Measurements from ENCODE around the gene WIZ. TPM values are rescaled to one million over a fixed set of nuclear protein-coding genes. Genes with fewer than 3 reads are reported as not detected.
A peak's percentile ranks its signal among the peaks of the same experiment; 100 is the strongest.

WIZ gene
- total and polyA plus RNA-seq, 3 donors from 2014 or later, result 66.2 to 118 (median 109) TPM

DNA sequence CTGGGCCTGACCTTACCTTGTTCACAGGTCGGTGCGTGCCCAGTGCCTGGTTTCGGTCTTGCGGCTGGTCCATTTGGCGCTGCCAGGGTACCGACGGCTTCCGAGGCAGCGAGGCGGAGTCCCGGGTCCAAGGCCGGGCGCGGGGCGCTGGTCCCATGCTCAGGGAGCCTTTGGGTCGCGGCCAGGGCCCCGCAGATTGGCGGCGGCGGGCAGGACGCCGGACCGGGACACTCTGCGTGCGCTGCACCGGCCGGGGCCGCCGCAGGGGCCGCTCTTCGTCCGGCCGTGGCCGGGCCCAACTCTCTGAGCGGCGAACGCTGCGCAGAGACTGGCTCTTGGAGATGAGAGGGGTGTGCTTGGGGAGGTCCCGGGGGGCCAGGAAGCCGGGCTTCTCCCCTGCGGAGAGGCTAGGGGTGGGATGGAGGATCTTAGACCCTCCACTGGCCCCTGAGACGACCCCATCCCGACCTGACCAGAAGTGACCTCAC, 3.4 kb upstream of the WIZ start:
- Histone ChIP-seq H3K4me1 (peaks cover 15% of the 10 kb centered on the region), H3K27ac (peak overlapping the region in 1 of 2 donors; percentile 37), H3K36me3 (ENCODE audit: low read depth, missing control alignments) (no peaks in the 10 kb centered on the region), H3K4me3 (peak overlapping the region; percentile 31 to 39), H3K27me3 (no peaks in the 10 kb centered on the region), H3K9me3 (no peaks in the 10 kb centered on the region)
- intact Hi-C loops (cut with DNase I; ENCODE audit: low total_unique reads), result no loop called here
- WGBS, 2 donors, result 0 to 32% methylated on average over 16 to 29 of the region's 44 CpGs
- DNase-seq, result no peak
- no peak for TF ChIP-seq POLR2A (IDR thresholded peaks at IDR 0.05)
- TF ChIP-seq, protein P1, sequence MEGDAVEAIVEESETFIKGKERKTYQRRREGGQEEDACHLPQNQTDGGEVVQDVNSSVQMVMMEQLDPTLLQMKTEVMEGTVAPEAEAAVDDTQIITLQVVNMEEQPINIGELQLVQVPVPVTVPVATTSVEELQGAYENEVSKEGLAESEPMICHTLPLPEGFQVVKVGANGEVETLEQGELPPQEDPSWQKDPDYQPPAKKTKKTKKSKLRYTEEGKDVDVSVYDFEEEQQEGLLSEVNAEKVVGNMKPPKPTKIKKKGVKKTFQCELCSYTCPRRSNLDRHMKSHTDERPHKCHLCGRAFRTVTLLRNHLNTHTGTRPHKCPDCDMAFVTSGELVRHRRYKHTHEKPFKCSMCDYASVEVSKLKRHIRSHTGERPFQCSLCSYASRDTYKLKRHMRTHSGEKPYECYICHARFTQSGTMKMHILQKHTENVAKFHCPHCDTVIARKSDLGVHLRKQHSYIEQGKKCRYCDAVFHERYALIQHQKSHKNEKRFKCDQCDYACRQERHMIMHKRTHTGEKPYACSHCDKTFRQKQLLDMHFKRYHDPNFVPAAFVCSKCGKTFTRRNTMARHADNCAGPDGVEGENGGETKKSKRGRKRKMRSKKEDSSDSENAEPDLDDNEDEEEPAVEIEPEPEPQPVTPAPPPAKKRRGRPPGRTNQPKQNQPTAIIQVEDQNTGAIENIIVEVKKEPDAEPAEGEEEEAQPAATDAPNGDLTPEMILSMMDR (IDR thresholded peaks at IDR 0.05), result peak in 2 of 3 experiments; percentile 6 to 18

GRCh38 chr19:15452111-15453047, 2.6 kb upstream of the WIZ start:
- H3K4me1 ChIP-seq, result peaks cover 15% of the 10 kb centered on the region
- TF ChIP-seq, protein P1 (IDR thresholded peaks at IDR 0.05), result no peak
- no peak for TF ChIP-seq POLR2A (IDR thresholded peaks at IDR 0.05)
- WGBS, 2 donors, result 8 to 12% methylated on average over 17 to 31 of the region's 37 CpGs
- DNase-seq, result peak; percentile 88
- H3K4me3 ChIP-seq, result peak overlapping the region; percentile 31 to 39
- no peaks in the 10 kb centered on the region for H3K9me3 ChIP-seq
- H3K27me3 ChIP-seq, result no peaks in the 10 kb centered on the region
- H3K27ac ChIP-seq, result peak overlapping the region in 1 of 2 donors; percentile 37
- no peaks in the 10 kb centered on the region for H3K36me3 ChIP-seq (ENCODE audit: low read depth, missing control alignments)
- intact Hi-C loops (cut with DNase I; ENCODE audit: low total_unique reads), result no loop called here

DNA sequence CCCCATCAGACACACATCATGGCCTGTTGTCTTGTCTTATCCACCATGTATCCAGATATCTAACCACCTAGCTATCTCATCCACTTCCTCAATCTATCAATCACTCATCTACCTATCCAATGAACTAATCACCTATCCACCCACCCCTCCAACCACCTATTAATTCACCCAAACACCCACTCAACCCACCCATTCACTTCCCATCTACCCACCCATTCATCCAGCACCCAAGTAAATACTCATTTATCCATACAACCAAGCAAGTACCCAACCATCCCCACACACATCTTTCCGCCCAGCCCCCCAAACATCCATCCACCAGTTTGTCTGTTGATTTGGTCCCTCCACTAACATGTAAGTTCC, 753 bp upstream of the WIZ start:
- no peak overlapping the region for H3K4me3 ChIP-seq
- no peaks in the 10 kb centered on the region for H3K36me3 ChIP-seq (ENCODE audit: low read depth, missing control alignments)
- peak overlapping the region in 1 of 2 donors; percentile 61 for H3K27ac ChIP-seq
- no peak for DNase-seq
- intact Hi-C loops (cut with DNase I; ENCODE audit: low total_unique reads), result no loop called here
- no peaks in the 10 kb centered on the region for H3K27me3 ChIP-seq
- no peaks in the 10 kb centered on the region for H3K9me3 ChIP-seq
- TF ChIP-seq, protein P1 (IDR thresholded peaks at IDR 0.05), result no peak
- no peak for TF ChIP-seq POLR2A (IDR thresholded peaks at IDR 0.05)
- peaks cover 15% of the 10 kb centered on the region for H3K4me1 ChIP-seq
- WGBS, 2 donors, result 65 to 88% methylated on average over 1 of the region's 1 CpG

GRCh38 chr19:15448778-15449619, 757 bp downstream of the WIZ start:
- peak overlapping the region in 1 of 2 donors; percentile 80 for H3K27ac ChIP-seq
- 4 to 8% methylated on average over 8 to 12 of the region's 43 CpGs for WGBS, 2 donors
- peak overlapping the region; percentile 56 to 66 for H3K4me3 ChIP-seq
- peaks cover 15% of the 10 kb centered on the region for H3K4me1 ChIP-seq
- H3K27me3 ChIP-seq, result no peaks in the 10 kb centered on the region
- intact Hi-C loops (cut with DNase I; ENCODE audit: low total_unique reads), result no loop called here
- H3K36me3 ChIP-seq (ENCODE audit: low read depth, missing control alignments), result no peaks in the 10 kb centered on the region
- no peak for DNase-seq
- no peaks in the 10 kb centered on the region for H3K9me3 ChIP-seq
- TF ChIP-seq POLR2A (IDR thresholded peaks at IDR 0.05), result no peak
- TF ChIP-seq, protein P1 (IDR thresholded peaks at IDR 0.05), result no peak
